ENCODE results near the gene PON1. TPM values are rescaled to one million over a fixed set of nuclear protein-coding genes. Genes with fewer than 3 reads are reported as not detected.

PON1 gene
- total and polyA plus RNA-seq, 2 experiments from 2014 or later, result 0.69 to 1.2 TPM

GRCh38 chr7:95264363-95264891 is 59.9 kb downstream of the PON1 start:
- peaks cover 33% of the 10 kb centered on the region; the same call in 2 of the 3 replicates for H3K4me1 Mint-ChIP-seq
- Histone ChIP-seq H3K36me3 (ENCODE audit: insufficient read depth) (no peaks in the 10 kb centered on the region), H3K9me2 (ENCODE audit: insufficient read depth) (no peaks in the 10 kb centered on the region), H3K79me2 (replicated peaks; ENCODE audit: insufficient read depth) (no peaks in the 10 kb centered on the region), H3K4me3 (no peak overlapping the region), H4K20me1 (replicated peaks; ENCODE audit: insufficient read depth) (no peaks in the 10 kb centered on the region), H2AFZ (no peak overlapping the region), H3F3A (replicated peaks; ENCODE audit: low read depth) (no peaks in the 10 kb centered on the region), H3K27me3 (ENCODE audit: insufficient read depth) (no peaks in the 10 kb centered on the region), H3K27ac (ENCODE audit: low read depth) (no peak overlapping the region), H3K4me2 (no peak overlapping the region), H3K4me1 (ENCODE audit: insufficient read depth) (peaks cover 11% of the 10 kb centered on the region; the same call in 1 of the 2 replicates)
- no peaks in the 10 kb centered on the region for H3K27me3 Mint-ChIP-seq (ENCODE audit: insufficient read depth, low read depth, poor library complexity)
- ATAC-seq (no peak), DNase-seq (ENCODE audit: low spot score) (no peak)
- no peak overlapping the region; the same call in 1 of the 2 replicates for H3K27ac Mint-ChIP-seq
- no peaks in the 10 kb centered on the region for H3K9me3 Mint-ChIP-seq
- TF ChIP-seq ZNF331 (CRISPR knock-in tag; IDR thresholded peaks at IDR 0.05; ENCODE audit: low read depth), result no peak
- no peak for TF ChIP-seq CTCF (conservative IDR thresholded peaks at IDR 0.05; ENCODE audit: low read depth in 2 of 2)
- TF ChIP-seq ZNF462 (CRISPR knock-in tag; IDR thresholded peaks at IDR 0.05), result no peak
- TF ChIP-seq EZH2phosphoT487 (IDR thresholded peaks at IDR 0.05; ENCODE audit: unreplicated experiment), result no peak
- TF ChIP-seq JUNB (IDR thresholded peaks at IDR 0.05; ENCODE audit: unreplicated experiment), result no peak
- TF ChIP-seq REST (IDR thresholded peaks at IDR 0.05; ENCODE audit: unreplicated experiment), result no peak
- no peak for TF ChIP-seq EZH2 (IDR thresholded peaks at IDR 0.05; ENCODE audit: low read depth, unreplicated experiment)
- TF ChIP-seq ZNF114 (CRISPR knock-in tag; IDR thresholded peaks at IDR 0.05), result no peak
- TF ChIP-seq STAT1 (IDR thresholded peaks at IDR 0.05; ENCODE audit: unreplicated experiment), result no peak
- no peak for TF ChIP-seq POLR2AphosphoS5 (IDR thresholded peaks at IDR 0.05; ENCODE audit: low read depth)
- no peak for TF ChIP-seq NANOG (IDR thresholded peaks at IDR 0.05; ENCODE audit: borderline replicate concordance)
- no peak for TF ChIP-seq CREB1 (CRISPR knock-in tag; IDR thresholded peaks at IDR 0.05; ENCODE audit: low read depth)
- TF ChIP-seq ETS1 (IDR thresholded peaks at IDR 0.05), result no peak
- H3K36me3 Mint-ChIP-seq (ENCODE audit: low read depth), result no peaks in the 10 kb centered on the region
- no peak overlapping the region for H3K4me3 Mint-ChIP-seq
